ENCODE data around the gene NSDHL.

The NSDHL gene

GRCh38 chrX:152915541-152916241 is 84.8 kb downstream of the NSDHL start:
- DNase-seq, result no peak

GRCh38 chrX:152917656-152918579 is 87.1 kb downstream of the NSDHL start:
- no peak for DNase-seq

GRCh38 chrX:152918707-152919106 is 87.8 kb downstream of the NSDHL start:
- no peak for DNase-seq

All from stimulated activated naive CD4-positive, alpha-beta T cell (primary cell).